Left cardiac atrium (tissue), 4 donors: ENCODE data around the gene CBR3. TPM values are rescaled to one million over a fixed set of nuclear protein-coding genes. Genes with fewer than 3 reads are reported as not detected.

Source experiments
- ATAC-seq, 2 donors: fragments of 200-7000 bp; cut with Tn5 transposase; one replicate each; pipeline ENCODE4 v1.9.1; 2020; ENCODE audit warnings: mild to moderate bottlenecking in 2 of 2, moderate library complexity in 2 of 2
- DNase-seq: peaks from one replicate; pipeline ENCODE4 v3.0.0-alpha.2; 2020
- intact Hi-C, 2 donors: fragments of 100-400 bp; cut with DNase I; formaldehyde crosslinking; loops; one replicate each; pipeline versions ENCODE4 v1.14.1 to v1.15.1; 2022 to 2023
- total RNA-seq, 2 donors: library from RNA; stranded (reverse); fragmentation: NEBNext Ultra II Directional; extraction: Animal tissue kit (Norgen Biotek cat#: 25700); gene quantifications; one replicate each; pipeline ENCODE4 v1.2.1, GENCODE V29; 2021
- donor health status: DM: no; HTN: yes; CAD: no.
- donor health status: DM: no; HTN: yes; CAD: no; lungs with severe emphysema.
- donor health status: DM: yes; HTN: yes; CAD: no.
- donor health status: Dilated cardiomyopathy.

The CBR3 gene
- total RNA-seq, 2 donors from 2014 or later = 4.9 to 7.5 TPM

DNA sequence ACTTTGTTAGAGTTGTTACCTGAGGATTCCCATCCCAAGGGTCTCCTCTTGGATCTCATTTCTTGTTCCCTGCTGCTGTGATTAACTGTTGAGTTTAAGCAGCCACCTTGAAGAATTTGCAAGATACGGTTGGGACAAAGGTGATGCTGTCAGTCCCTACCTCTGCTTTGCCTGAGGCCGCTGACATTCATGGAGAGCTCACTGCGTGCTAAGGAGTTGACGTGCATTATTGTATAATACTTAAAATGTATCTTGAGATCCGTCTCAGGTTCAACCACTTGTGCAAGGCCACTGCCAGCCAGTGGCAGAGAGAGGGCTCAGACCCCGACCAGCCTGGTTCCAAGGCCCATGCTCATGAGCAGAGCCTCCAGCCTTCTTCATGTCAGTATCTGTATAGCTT, 35.9 kb downstream of the CBR3 start:
- DNase-seq = no peak
- no peak for ATAC-seq
- intact Hi-C loops = no loop called here

DNA sequence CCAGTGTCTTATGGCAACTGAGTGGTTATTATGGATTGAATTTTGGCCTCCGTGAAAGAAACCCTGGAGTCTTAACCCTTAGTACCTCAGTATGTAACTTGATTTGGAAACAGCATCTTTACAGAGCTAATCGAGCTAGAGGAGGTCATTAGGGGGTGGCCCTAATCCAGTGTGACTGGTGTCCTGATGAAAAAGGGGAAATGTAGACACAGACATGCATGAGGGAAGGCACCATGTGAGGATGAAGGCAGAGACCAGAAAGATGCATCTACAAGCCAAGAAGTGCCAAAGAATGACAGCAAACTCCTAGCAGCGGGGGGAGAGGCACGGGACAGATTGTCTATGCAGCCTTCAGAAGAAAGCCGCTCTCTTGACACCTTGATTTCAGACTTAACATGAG, 36.5 kb downstream of the CBR3 start:
- ATAC-seq = peak in 1 of 2 donors; percentile 9
- DNase-seq = no peak
- intact Hi-C loops = no loop called here

- DNase-seq (peak; percentile 36), ATAC-seq (peak; percentile 59 to 79)
- intact Hi-C loops = no loop called here
Measured at GRCh38 chr21:36171741-36172331, 37.0 kb downstream of the CBR3 start.

GRCh38 chr21:36174780-36175179, 39.9 kb downstream of the CBR3 start:
- intact Hi-C loops = no loop called here
- no peak for DNase-seq
- no peak for ATAC-seq

DNA sequence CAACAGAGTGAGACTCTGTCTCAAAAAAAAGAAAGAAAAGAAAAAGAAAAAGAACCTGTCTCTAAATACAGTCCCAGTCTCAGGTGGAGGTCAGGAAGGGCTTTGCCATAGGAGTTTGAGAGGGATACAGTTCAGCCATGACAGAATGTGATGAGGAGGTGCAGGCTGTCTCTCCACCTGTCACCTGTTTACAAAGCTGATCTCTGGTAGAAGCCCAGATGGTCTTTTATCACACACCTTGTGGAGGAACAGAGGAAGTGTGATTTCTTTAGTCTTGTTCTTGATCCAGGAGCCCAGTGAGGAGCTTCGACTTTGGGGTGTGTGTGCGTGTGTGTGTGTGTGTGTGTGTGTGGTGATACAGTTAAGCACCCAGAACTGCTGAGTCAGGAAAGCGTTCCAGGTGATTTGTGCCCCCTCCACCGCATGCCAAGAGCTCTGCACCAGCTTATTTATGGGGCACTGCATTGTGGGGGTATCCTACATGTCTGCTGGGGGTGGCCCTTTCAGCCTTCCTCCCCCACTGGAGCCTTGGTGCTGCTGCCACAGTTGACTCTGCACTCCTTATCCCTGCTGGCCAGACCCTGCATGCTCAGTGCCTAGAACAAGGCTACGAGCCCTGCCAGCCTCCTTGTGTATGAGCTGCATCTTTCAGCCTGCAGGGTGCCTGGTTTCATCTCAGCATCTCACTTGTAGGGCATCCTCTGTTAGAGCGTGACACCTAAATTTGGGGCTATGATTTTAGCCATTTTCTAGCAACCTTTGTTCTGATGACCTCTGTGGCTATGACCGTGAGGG, 41.1 kb downstream of the CBR3 start:
- intact Hi-C loops = no loop called here
- ATAC-seq (no peak), DNase-seq (no peak)

DNA sequence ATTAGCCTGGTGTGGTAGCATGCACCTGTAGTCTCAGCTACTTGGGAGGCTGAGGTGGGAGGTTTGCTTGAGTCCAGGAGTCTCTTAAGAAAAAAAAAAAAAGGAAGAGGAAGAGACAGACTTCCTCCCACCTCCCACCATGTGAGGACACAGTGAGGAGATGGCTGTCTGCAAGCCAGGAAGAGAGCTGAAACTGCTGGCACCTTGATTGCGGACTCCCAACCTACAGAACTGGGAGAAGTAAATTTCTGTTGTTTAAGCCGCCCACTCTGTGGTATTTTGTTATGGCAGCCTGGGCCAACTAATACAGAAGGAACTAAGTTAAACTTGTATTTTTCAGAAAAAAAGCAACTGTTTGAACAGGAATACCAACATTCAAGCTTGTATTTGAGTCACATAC, 43.5 kb downstream of the CBR3 start:
- no peak for DNase-seq
- ATAC-seq = no peak
- intact Hi-C loops = no loop called here

GRCh38 chr21:36179145-36179544, 44.3 kb downstream of the CBR3 start:
- ATAC-seq = no peak
- DNase-seq = no peak

GRCh38 chr21:36180963-36181362, 46.1 kb downstream of the CBR3 start:
- no peak for ATAC-seq
- intact Hi-C loops = no loop called here
- DNase-seq = no peak

More at GRCh38 chr21:36179145-36179544, 44.3 kb downstream of the CBR3 start:
- intact Hi-C loops = no loop called here

DNA sequence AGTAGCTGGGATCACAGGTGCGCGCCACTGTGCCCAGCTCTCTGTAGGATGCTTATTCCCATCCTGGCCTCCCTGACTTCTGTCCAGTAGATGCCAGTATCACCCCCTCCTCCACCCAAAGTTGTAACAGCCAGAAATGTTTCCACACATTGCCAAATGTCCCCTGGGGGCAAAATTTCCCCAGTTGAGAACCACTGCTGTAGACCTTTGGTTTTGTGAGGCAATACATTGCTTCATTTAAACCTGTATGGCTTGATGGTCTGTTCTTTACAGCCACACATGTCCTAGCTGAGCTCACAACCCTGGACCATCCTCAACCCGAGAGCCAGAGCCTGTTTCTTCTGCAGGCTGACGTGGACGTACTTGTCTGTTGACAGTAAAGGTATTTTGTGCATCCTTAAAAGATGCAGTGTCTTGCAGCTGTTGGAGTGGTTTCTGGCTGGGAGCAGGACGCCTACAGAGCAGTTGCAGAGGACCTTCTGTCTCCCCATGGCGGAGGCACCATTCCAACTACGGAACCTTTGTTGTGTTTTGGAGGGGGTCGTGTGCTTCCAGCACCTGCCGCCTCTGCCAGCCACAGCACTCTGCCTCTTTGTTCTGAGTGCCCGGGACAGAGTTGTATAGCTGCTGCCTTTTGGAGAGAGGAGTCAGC, 48.4 kb downstream of the CBR3 start:
- no peak for ATAC-seq
- intact Hi-C loops = no loop called here
- DNase-seq = no peak

DNA sequence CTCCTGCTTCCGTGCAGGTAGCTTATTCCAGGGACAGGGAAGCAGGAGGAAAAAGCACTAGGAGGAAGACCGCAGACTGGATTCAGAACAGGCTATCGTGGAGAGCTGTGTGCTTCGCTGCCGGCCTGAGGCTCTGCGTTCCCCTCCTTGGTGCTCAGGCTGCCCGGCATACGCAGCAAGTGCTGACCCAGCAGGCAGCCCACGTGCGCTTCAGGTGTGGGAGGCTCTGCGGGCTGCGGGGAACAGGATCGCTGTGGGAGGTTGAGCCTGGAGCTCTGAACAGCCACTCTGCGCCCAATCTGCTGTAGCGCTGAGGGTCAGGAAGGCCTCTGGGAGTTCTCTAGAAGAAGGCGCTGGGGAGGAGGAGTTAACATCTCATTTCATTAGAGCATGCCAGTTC, 49.7 kb downstream of the CBR3 start:
- no peak for DNase-seq
- intact Hi-C loops = no loop called here
- ATAC-seq = no peak

- intact Hi-C loops = no loop called here
- DNase-seq (no peak), ATAC-seq (no peak)
Measured at GRCh38 chr21:36185523-36185922, 50.6 kb downstream of the CBR3 start.

GRCh38 chr21:36186081-36186480, 51.2 kb downstream of the CBR3 start:
- no peak for DNase-seq
- intact Hi-C loops = no loop called here

GRCh38 chr21:36186506-36187399, 51.9 kb downstream of the CBR3 start:
- peak; percentile 66 to 68 for ATAC-seq
- intact Hi-C loops = no loop called here
- DNase-seq = no peak

More at GRCh38 chr21:36186081-36186480, 51.2 kb downstream of the CBR3 start:
- no peak for ATAC-seq

- ATAC-seq (peak; percentile 67 to 74), DNase-seq (peak; percentile 30)
- intact Hi-C loops = no loop called here
Measured at GRCh38 chr21:36188081-36188681, 53.3 kb downstream of the CBR3 start.

DNA sequence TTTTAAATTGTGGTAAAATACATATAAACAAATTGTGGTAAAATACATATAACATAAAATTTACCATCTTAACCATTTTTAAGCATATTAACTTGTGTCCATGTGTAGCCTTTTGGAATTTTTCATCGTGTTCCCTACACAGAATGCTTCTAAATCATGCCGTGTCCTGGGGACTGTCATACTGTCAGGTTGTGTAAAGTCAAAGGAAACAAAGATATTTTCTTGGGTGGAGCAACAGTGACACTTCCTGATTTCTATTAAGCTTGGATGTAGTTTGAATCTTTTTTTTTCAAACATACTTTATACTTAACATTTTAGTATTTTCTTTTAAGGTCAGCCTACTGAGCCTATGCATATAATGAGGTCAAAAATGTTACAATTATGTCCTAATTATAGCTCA, 54.1 kb downstream of the CBR3 start:
- ATAC-seq (no peak), DNase-seq (no peak)
- intact Hi-C loops = no loop called here

- ATAC-seq = no peak
- no peak for DNase-seq
- intact Hi-C loops = no loop called here
Measured at GRCh38 chr21:36190736-36191135, 55.9 kb downstream of the CBR3 start.

- intact Hi-C loops = no loop called here
- DNase-seq (no peak), ATAC-seq (no peak)
Measured at GRCh38 chr21:36193200-36193599, 58.3 kb downstream of the CBR3 start.

GRCh38 chr21:36194024-36194423, 59.1 kb downstream of the CBR3 start:
- DNase-seq = no peak
- intact Hi-C loops = no loop called here

GRCh38 chr21:36195613-36196012, 60.7 kb downstream of the CBR3 start:
- no peak for ATAC-seq
- intact Hi-C loops = no loop called here
- DNase-seq = no peak

More at GRCh38 chr21:36194024-36194423, 59.1 kb downstream of the CBR3 start:
- no peak for ATAC-seq
